Left lobe of liver (tissue), 2 donors: ENCODE data around the gene NBL1. TPM values are rescaled to one million over a fixed set of nuclear protein-coding genes. Genes with fewer than 3 reads are reported as not detected.
"Not testable (repeated sequence)": the region's sequence is repeated elsewhere in the genome, so short reads cannot be mapped to it uniquely, and the experiment has no call there.

Experiments used
- ATAC-seq: fragments of 200-7000 bp; cut with Tn5 transposase; one replicate; pipeline ENCODE4 v1.9.1; 2020; ENCODE audit warnings: mild to moderate bottlenecking, moderate library complexity
- DNase-seq: peaks from one replicate; pipeline ENCODE4 v3.0.0-alpha.2; 2020; ENCODE audit warnings: low spot score
- total RNA-seq: library from RNA; stranded (reverse); gene quantifications from one replicate; pipeline ENCODE4 v1.2.1, GENCODE V29; 2021
- donor health status: DM: no; HTN: no; CAD: no; lungs with moderate emphysema.
- donor health status: DM: no; HTN: yes; CAD: no.

The NBL1 gene
- total RNA-seq, 1 donor from 2014 or later: 2.5 TPM

DNA sequence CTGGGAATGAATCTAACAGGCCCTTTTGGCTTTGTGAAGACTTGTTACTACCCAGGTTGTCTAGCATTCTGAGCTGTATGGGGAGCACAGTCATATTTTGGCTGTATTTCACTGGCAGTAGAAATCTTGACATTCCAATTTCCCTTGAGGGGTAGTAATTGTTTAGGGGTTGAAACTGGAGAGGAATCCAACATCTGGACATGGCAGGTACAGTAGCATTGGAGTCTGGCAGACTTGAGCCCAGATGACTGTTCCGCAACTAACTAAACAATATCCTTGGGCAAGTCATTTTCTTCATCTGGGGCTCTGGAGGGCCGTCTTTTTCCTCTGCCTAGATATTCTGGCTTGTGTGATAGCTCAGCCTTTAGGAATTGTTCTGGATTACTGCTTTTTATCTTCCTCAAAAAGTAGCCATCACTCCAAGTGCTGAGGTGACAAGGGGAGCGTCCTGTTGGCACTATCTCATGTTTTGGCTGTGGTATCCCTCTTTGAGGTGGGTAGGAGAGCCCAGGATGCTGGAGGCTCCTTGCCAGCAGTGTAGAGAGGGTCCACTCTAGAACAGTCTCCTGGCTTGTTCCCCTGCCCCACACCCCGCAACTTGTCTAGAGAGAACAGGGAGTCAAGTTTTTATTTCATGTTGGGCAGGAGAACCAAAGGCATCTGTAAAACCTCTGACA lies 22.7 kb upstream of the NBL1 start:
- no peak for DNase-seq
- no peak for ATAC-seq

DNA sequence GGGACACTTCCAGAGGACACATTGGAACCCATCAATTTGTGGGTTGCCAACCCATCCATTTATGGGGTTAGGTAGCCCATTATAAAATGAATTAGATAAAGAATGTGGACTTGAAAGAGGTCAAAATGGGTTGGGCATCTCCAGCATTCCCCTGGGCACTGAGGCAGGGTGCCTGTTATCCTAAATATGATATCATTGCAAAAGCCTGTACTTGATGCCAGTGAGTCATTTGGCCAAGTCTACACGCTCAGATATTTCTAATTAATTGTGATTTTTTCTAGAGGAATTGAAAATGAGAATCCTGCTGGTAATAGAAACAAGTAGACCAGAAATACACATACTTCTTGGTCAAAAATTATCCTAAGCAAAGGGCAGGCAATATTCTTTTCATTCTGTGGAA lies 21.9 kb upstream of the NBL1 start:
- no peak for ATAC-seq

DNA sequence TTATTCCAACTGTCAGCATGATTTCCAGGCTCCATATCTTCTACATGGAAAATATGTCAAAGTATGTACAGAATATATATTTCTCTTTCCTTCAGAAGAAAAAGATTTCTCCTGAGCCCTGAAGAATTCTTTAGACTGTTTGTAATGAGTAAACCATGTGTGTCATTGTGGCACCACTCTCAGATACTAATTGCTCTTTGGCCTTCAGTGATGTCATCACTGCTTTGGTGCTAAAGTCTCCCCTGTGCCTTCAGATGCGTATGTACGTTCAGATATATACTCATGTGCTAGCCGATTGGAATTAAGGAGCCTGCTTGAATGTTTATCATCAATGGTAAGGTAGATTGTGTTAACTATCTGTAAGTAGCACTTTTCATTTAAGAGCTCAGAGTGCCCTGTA lies 20.6 kb upstream of the NBL1 start:
- no peak for DNase-seq
- ATAC-seq: peak; percentile 48

More for the DNA sequence above, 21.9 kb upstream of the NBL1 start:
- DNase-seq: no peak

DNA sequence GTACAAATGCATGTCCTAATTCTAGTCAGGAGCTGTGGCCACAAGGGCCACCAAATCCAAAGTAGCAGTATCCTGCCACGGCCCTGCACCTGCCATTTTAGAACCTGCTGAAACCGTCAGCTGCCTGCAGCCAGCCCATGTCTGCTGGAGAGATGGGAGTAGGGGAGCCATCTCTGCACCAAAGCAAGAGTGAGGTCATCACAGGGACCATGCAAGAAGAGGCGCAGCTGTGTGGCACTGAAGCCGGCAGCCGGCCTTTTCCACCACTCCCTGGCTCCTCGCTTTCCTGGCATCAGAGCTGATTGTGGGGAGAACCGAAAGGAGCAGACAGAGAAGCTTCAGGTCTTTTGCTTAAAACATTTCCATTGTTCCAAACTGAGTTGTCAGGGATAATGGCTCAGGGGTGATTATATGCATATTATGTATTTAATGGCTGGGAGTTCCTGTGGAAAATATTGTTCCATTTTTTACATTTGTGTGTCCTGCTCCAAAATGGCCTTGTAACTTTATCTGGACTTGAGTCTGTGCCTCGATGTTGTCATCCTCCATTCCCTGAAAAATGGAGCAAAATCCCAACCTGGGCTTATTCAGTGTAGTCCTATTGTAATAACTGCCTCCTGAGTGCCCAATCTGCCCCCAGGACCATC lies 18.7 kb upstream of the NBL1 start:
- ATAC-seq (no peak), DNase-seq (no peak)

DNA sequence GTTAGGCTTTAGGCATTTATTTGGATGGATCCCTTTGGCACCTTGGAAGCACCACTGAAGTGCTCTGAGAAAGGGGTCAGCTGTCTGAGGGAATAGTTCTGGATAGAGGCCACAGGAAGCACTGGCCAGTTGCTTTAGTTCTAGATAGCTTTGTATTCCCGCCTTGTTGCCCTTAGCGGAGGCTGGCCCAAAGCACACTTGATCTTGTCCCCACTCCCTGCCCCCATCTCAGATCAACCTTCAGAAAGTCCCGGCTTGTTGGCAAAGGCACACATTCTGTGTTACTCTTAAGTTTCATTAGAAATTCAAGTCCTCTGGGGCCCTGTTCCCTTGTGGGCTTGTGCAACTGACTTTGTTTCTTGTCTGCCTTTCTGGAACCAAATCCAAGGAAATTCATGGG lies 15.2 kb upstream of the NBL1 start:
- DNase-seq (no peak), ATAC-seq (no peak)

DNA sequence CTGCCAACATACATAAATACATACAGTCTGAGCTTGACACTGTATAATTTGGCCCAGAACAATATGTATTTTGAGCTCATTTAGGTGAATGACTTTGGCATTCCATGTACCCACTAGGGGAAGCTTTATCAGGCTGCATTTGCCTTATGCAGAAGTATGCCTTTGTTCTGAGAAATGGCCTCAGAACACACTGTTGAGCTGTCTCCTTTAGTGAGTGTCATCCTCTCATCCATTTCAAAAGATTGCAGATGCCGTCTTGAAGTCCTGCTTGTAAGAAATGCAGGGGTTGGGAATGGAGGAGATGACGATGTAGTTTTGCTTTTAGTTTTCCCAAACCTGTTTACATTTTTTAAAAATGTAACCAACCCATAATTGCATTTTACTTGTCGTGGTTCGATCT lies 14.8 kb upstream of the NBL1 start:
- DNase-seq: no peak
- ATAC-seq: no peak

DNA sequence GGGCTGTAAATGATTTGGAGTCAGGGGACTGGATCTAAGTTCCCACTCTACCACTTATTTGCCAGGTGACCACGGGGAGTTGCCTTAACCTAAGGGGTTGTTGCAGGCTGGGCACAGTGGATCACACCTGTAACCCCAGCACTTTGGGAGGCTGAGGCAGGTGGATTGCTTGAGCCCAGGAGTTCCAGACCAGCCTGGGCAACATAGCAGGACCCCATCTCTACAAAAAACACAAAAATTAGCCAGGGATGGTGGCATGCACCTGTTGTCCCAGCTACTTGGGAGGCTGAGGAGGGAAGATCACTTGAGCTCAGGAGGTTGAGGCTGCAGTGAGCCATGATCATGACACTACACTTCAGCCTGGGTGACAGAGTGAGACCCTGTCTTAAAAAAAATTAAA lies 13.9 kb upstream of the NBL1 start:
- not testable (repeated sequence) for DNase-seq, ATAC-seq

DNA sequence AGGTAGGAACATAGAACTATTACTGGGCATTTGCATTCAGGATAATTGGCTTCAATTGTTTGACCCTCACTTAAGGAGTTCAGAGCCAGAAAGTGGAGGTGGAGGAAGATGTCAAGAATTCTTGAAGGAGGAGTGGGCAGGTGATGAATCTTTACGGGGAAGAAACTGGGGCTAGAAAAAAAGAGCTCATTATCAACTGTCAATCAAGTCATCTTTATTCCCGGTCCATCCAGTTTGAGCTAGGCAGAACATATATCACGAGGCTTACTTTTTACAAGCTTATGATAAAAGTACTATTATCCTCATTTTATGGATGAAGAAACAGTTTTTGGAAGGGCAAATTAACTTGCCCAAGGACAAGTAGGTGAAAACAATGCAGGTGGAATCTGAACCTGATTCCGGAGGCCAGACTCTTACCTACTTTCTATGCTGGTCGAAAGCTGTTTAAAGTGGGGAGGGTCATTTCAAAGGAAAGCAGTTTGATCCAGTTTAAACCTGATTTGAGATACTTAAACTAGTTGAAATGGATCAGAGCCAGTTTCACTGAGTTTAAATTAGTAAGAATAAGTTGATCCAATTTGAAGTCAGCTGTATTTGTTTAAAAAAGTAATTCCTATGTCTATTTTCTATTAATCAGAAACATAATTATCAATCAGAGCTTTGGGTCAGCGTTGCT lies 13.3 kb upstream of the NBL1 start:
- DNase-seq: no peak
- ATAC-seq: no peak

DNA sequence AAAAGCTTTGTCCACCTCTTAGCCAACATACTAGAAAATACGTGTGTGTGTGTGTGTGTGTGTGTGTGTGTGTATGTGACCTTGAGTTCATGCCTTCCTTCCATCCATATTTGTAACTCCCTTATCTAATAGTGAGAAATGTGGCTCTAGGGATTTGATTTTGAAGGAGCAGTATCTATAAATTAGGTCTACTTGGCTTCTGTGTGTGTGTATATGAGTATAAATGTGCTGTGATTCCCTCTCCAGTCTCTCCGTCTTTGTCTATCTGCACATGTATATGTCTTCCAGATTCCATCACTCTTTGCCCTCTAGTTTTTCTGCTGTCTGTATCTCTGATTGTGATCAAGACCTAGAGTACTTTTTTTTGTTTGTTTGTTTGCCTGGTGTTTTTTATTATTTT lies 11.9 kb upstream of the NBL1 start:
- ATAC-seq (no peak), DNase-seq (no peak)

DNA sequence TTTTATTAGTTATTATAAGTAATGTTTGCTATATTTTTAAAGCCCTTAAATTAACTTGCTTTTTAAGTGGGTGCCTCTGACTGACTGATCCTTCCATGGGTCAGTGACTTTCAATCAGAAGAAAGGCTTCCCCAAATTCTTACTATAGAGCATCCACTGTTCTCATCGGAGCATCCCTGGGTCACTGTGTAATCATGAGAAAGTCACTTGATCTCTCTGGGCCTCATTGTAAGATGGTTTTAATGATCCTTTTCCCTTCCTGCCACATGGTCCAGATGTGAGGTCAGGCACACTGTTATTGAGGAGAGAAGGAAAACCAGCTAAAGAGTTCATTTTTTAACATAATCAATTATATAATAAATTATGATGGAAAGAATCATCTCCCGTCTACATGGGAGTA lies 11.0 kb upstream of the NBL1 start:
- ATAC-seq (no peak), DNase-seq (no peak)

DNA sequence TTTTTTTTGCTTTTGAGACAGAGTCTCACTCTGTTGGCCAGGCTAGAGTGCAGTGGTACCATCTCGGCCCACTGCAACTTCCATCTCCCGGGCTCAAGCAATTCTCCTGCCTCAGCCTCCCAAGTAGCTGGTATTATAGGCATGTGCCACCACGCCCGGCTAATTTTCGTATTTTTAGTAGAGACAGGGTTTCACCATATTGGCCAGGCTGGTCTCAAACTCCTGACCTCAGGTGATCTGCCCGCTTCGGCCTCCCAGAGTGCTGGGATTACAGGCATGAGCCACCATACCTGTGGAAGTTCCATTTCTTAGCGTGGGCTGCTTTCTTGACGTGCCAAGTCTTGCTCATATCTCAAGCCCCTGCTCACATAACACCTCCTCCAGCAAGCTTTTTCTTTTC lies 9.0 kb upstream of the NBL1 start:
- DNase-seq, ATAC-seq: not testable (repeated sequence)

DNA sequence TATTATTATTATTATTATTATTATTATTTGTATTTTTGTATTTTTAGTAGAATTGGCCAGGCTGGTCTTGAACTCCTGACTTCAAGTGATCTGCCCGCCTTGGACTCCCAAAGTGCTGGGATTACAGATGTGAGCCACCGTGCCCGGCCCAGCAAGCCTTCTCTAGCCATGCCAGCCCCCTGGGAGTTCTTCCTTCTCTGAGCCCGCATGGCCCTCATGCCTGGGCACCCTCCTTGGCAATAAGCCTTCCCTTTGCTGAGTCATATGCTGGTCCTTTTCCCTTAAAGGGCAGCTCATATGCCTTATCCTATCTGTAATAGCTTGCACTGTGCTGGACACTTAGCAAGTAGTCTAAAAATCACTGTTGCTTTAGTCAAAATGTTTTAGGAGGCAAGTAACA lies 8.5 kb upstream of the NBL1 start:
- no peak for DNase-seq
- no peak for ATAC-seq

DNA sequence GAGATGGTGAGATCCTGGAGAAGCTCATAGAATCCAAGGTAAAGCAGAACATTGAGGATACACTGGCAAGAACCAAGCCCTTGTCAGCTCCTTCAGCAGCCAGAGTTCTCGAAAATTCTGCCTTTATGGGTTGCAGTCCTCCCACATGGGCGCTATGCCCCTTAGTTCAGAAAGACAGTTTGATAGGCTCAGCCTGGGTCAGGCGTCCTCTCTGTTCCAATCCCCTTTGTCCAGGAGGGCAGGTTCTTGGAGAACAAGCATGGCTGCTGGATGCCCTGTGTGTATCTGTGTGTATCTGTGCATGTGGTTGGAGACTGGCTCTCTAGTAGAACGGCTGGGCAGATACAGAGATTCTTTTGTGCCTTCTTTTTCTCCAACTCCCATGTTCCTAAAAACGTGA lies 8.0 kb upstream of the NBL1 start:
- no peak for ATAC-seq
- no peak for DNase-seq

DNA sequence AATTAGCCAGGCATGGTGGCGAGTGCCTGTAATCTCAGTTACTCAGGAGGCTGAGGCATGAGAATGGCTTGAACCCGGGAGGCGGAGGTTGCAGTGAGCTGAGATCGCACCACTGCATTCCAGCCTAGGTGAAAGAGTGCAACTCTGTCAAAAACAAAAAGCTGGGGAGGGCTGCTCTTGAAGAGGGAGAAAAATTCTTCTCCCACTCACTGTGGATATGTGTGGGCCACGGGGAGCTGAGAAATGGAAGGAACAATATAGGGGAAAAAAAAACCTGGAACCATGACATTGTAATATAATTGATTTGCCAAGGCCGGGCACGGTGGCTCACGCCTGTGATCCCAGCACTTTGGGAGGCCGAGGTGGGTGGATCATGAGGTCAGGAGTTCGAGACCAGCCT lies 7.4 kb upstream of the NBL1 start:
- DNase-seq, ATAC-seq: not testable (repeated sequence)

DNA sequence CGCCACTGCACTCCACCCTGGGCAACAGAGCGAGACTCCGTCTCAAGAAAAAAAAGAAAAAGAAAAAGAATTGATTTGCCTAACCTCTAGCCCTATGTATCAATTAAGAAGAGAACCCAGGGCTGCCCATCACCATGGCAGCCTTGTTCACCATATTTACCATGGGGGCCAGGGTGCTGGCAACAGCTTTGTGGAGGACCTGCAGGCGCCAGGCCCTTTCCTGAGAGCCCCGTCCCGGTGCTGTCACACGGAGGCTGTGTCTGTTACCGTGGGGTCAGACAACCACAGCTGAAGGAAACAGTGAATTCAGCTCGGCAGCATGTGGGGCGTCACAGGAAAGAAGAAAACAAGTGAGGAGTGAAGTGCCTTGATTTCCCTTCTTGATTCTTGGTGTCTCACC lies 6.5 kb upstream of the NBL1 start:
- no peak for DNase-seq
- no peak for ATAC-seq

DNA sequence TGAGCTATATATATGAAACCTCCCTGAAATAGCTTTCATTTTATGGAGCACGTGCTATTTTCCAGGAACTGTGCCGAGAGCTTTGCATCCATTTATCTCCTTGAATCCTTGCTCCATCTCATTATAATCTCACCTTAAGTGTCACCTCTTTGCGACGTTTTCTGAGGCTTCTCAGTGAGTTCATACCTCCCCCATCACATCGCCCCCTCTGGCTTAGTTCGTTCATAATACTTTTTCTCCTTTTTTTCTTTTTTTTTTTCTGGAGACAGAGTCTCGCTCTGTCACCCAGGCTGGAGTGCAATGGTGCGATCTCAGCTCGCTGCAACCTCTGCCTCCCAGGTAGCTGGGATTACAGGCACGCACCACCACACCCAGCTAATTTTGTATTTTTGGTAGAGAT lies 4.9 kb upstream of the NBL1 start:
- ATAC-seq, DNase-seq: not testable (repeated sequence)

DNA sequence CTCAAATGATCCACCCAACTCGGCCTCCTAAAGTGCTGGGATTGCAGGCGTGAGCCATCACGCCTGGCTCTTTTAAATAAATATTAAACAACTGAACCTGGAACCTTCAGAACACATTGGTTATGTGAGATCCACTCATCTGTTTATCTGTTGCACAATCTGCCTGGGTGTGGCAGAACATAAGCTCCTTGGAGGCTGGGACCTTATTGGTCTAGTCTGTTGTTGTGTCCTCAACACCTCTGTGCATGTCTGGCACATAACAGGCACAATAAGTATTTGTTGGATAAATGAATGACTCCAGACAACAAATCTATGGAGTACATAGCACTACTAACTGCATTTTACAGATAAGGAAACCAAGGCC lies 4.1 kb upstream of the NBL1 start:
- DNase-seq: no peak
- peak; percentile 19 for ATAC-seq

DNA sequence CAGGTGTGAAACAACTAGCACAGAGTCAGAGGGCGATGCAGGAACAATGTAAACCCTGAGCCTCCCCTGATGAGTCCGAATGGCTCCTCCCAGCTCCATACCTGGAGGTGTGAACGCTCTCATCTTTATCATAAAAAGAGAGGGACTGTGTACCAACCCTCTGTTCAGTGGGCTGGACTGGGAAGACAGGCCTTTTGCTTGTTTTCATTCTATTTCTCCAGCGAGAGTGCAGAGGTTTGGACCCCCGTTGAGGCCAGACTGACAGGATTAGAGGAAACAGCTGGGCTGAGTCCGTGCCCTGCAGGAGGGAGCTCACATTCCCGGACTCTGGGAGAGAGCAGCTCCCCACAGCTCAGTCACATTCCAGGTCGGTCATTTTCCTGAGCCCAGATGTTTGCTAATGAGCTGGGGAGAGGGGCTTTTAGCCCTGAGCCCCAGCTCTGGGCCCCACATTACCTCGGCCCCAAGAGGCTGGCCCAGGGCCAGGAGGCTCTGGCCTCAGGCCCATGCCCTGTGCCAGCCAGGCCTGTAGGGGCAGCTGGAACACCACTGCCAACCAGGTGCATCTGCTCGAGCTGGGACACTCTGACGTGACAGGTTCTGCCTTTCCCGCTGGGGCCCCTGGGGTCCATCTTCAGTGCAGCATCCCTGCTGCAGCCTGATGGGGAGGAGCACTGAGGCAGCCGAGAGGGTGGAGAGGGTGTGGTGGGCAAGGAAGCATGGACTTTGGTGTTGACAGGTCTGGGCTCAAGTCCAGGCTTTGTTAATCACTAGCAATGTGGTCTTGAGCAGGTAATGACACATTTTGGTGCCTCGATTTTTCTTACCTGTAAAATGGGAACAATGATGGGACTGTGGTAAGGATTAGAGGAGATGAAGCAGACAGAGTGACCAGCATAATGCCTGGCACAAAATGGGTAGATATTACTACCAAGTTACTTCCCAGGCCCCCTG lies 3.5 kb upstream of the NBL1 start:
- ATAC-seq (peak; percentile 47), DNase-seq (no peak)

DNA sequence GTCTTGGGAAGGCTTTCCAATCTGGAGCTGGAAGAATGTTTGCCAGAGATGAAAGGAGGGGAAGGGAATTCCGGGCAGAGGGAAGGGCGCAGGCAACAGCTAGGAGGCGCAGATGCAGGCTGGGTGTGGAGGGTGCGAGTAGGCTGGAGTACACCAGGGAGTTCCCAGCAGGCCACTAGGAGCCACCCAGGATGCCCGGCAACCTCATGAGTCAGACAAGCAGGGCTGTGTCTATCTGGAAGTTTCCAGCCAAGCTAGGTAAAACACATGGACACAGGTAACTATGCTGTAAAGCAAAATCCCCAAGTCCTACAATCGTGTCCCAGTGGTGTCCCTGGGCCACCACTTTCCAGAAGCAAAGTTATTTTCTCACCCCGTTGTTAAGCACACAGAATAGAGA lies 990 bp upstream of the NBL1 start:
- ATAC-seq (no peak), DNase-seq (no peak)

DNA sequence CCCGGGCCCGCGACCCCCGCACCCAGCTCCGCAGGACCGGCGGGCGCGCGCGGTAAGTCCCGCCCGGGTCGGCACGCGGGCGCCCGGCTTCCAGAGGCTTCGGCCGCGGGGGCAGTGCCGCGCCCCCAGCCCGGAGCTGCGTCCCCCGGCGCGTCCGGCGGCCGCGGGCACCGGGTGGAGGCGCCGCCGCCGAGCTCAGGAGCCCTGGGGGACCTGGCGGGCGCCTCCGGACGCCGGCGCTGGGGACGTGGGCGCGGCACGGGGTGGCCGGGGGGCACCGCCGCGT lies 227 bp downstream of the NBL1 start:
- DNase-seq: no peak
- peak; percentile 11 for ATAC-seq

DNA sequence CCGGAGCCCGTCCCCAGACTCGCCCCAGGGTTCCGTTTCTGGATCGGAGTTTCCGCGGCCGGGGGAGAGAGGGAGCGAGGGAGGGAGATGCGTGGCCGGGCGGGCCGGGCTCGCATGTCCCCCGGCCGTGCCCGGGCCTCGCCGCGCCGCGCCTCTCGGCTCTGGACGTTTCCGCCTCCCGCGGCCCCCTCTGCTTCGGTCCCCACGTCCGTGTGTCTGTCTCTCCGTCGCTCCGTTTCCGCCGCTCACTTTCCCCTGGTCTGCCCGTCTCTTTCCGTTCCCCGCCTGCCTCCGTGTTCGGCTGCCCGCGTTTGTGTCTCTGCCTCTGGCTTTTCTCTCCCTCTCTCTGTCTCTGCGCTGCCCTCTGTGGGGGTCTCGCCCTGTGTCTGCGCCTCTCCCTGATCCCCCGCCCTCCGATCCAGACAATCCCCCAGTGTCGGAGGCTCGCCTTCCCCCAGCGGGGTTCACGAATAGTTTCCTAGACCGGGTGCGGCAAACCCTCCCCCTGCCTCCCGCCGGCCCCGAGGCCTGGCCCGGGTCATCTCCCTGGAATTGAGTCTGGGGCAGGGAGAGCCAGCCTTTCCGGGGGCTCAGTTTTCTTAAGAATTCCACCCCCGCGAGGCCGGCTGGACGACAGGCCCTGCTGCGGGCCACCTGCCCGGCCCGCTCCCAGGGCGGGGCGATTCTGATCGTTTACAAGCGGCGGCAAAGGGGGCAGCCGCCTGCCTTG lies 735 bp downstream of the NBL1 start:
- no peak for DNase-seq
- ATAC-seq: peak; percentile 34
